Measurements from ENCODE around the gene MRPS18A. TPM values are rescaled to one million over a fixed set of nuclear protein-coding genes. Genes with fewer than 3 reads are reported as not detected.

Gene MRPS18A
- total and polyA plus RNA-seq, 9 of the 15 experiments (the other 6 are each of a cell fraction or from before 2014, with no cell fraction given): 87.5 to 243 (median 125) TPM

DNA sequence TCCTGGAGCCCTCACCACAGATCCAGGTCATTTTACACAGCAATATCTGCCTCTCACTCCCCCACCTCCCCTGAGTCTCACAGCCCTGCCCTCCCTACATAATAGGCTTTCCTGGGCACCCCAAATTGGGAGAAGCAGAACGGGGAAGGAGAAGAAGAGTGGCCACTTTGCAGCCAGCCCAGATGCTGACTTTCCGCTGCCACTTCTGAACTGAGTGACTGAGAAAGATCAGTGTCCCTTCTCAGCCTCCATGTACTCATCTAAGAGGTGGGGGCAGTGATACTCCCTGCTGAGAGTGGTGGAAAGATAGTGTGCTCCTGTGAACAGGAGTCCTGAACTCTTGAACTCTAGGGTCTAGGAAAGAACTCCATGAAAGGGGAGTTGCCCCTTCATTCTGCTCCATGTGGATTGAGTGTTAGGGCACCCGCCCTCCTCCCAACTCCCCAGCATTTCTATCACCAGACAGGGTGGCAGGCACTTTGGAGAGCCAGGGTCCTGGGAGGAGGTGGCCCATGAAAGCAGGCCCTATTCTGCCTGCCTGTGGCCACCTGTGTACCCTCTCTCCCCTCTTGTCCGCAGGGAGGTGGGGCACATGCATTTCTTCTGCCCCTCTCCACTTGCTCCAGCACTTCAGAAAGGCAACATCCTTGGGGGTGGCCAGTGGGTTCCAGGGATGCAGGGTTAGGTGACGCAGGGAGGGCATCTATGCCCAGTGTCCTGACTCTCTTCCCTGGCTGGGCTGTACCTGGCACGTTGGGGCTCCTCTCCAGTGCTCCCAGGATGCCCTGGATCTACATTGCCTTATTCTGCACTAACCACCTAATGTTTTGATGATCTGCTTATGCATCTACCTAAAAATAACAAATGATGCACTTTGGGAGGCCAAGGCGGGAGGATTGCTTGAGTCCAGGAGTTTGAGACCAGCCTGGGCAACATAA lies 38.3 kb upstream of the MRPS18A start:
- peak in 2 of 4 experiments; percentile 47 to 65 for DNase-seq (ENCODE audit: extremely low read depth in 1 of 4, low spot score in 3 of 4)
- no peaks in the 10 kb centered on the region; the same call in none of the 2 replicates for H3K9me3 ChIP-seq (replicated peaks; ENCODE audit: control insufficient read depth, insufficient read depth, low read depth, low read length)
- peaks cover 24 to 29% of the 10 kb centered on the region in 2 experiments for H3K4me1 ChIP-seq (replicated peaks in 1 of 2; ENCODE audit: control insufficient read depth in 2 of 2, insufficient read depth in 2 of 2, low read length in 2 of 2)
- POLR2A ChIA-PET: interaction anchor here (0.5 to 2.0 kb wide), 6 partner anchors 8 to 521 kb away, joined by 3 to 11 read pairs (median 5); partner anchors contain the start of genes HSP90AB1 and VEGFA
- H3K27me3 ChIP-seq (ENCODE audit: control insufficient read depth in 2 of 2, insufficient read depth in 2 of 2, low read length in 2 of 2): no peaks in the 10 kb centered on the region; a peak in 1 of 5 replicates
- no peak overlapping the region; the same call in 1 of the 2 replicates for H3K4me3 ChIP-seq
- in situ Hi-C loops (cut with MboI): no loop called here
- H4K20me1 ChIP-seq (replicated peaks; ENCODE audit: control insufficient read depth, insufficient read depth, low read length): no peaks in the 10 kb centered on the region
- peak overlapping the region; percentile 86 for H2AFZ ChIP-seq (ENCODE audit: low read depth, low read length)
- H3K9me1 ChIP-seq (ENCODE audit: control insufficient read depth, insufficient read depth, low read length): peaks cover 5% of the 10 kb centered on the region
- peak overlapping the region; percentile 68 to 86 for H3K9ac ChIP-seq (ENCODE audit: insufficient read depth in 1 of 2, low read depth in 2 of 2, low read length in 2 of 2)
- intact Hi-C loops (cut with micrococcal nuclease): loop anchor here (1.0 to 2.0 kb wide), 4 partner anchors 32 to 348 kb away; no protein-coding TSS in a partner anchor
- peak overlapping the region; percentile 68 for H3K27ac ChIP-seq (ENCODE audit: extremely low read depth, low read depth, low read length)
- CTCF ChIA-PET (ENCODE audit: low intra/inter-chr PET ratio): interaction anchor here (0.8 kb wide), 1 partner anchor 159 kb away, joined by 4 read pairs; no protein-coding TSS in a partner anchor
- no TSS peak for BruUV-seq (replicated peaks)
- no peaks in the 10 kb centered on the region for H3K36me3 ChIP-seq (ENCODE audit: control insufficient read depth, insufficient read depth, low read length)
- no peaks in the 10 kb centered on the region for H3K79me2 ChIP-seq (ENCODE audit: control insufficient read depth, insufficient read depth, low read length)
- peak; percentile 56 for FAIRE-seq
- ATAC-seq: peak; percentile 55
- WGBS (ENCODE audit: insufficient coverage, low coverage, missing lambda C conversion rate): 61% methylated on average over 7 of the region's 7 CpGs
- H3K4me2 ChIP-seq (ENCODE audit: insufficient read depth, low read length): peak overlapping the region; percentile 75
- TF ChIP-seq ZNF584 (CRISPR knock-in tag; IDR thresholded peaks at IDR 0.05; ENCODE audit: low read depth) (peak; percentile 48; the same call in 1 of the 2 replicates), ARHGAP35 (IDR thresholded peaks at IDR 0.05; ENCODE audit: partially characterized antibody) (no peak), PPARD (CRISPR knock-in tag; IDR thresholded peaks at IDR 0.05) (no peak), HMG20B (CRISPR knock-in tag; IDR thresholded peaks at IDR 0.05) (no peak), THRA (IDR thresholded peaks at IDR 0.05) (no peak), CREB3L1 (IDR thresholded peaks at IDR 0.05; ENCODE audit: borderline replicate concordance, low read depth) (0 out of 2 replicates have a peak, but pooled peaks have one; percentile 14), MLX (CRISPR knock-in tag; conservative IDR thresholded peaks at IDR 0.05) (0 out of 4 replicates have a peak, but pooled peaks of 1 of the 2 experiments have one; percentile 49)
- TF ChIP-seq, protein P1, sequence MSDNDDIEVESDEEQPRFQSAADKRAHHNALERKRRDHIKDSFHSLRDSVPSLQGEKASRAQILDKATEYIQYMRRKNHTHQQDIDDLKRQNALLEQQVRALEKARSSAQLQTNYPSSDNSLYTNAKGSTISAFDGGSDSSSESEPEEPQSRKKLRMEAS (CRISPR knock-in tag; IDR thresholded peaks at IDR 0.05): peak; percentile 28; the same call in 1 of the 2 replicates
- TF ChIP-seq, protein P2, sequence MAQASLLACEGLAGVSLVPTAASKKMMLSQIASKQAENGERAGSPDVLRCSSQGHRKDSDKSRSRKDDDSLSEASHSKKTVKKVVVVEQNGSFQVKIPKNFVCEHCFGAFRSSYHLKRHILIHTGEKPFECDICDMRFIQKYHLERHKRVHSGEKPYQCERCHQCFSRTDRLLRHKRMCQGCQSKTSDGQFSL (CRISPR knock-in tag; IDR thresholded peaks at IDR 0.05): peak; percentile 44; the same call in 1 of the 2 replicates
- TF ChIP-seq, protein P2 (tag; IDR thresholded peaks at IDR 0.05): no peak
